Activated CD4-positive, CD25-positive, alpha-beta regulatory T cell (primary cell): ENCODE results near the gene ALOX15B.
"Not testable (repeated sequence)": the region's sequence is repeated elsewhere in the genome, so short reads cannot be mapped to it uniquely, and the experiment has no call there.

Source experiments
- DNase-seq, 4 experiments: peaks; one replicate each; lab custom pipeline; 2025; lab: John Stamatoyannopoulos, UW

ALOX15B gene

GRCh38 chr17:8013731-8014557, 24.9 kb upstream of the ALOX15B start:
- DNase-seq = no peak

- no peak for DNase-seq
Measured at GRCh38 chr17:8014558-8014850, 24.4 kb upstream of the ALOX15B start.

- no peak for DNase-seq
Measured at GRCh38 chr17:8015236-8015956, 23.5 kb upstream of the ALOX15B start.

- DNase-seq = no peak
Measured at GRCh38 chr17:8015957-8016631, 22.8 kb upstream of the ALOX15B start.

GRCh38 chr17:8016632-8017424, 22.0 kb upstream of the ALOX15B start:
- no peak for DNase-seq

- no peak for DNase-seq
Measured at GRCh38 chr17:8018436-8018835, 20.4 kb upstream of the ALOX15B start.

GRCh38 chr17:8019166-8019565, 19.7 kb upstream of the ALOX15B start:
- no peak for DNase-seq

GRCh38 chr17:8019665-8020650, 18.9 kb upstream of the ALOX15B start:
- no peak for DNase-seq

- no peak for DNase-seq
Measured at GRCh38 chr17:8020776-8021564, 17.9 kb upstream of the ALOX15B start.

GRCh38 chr17:8021565-8022359, 17.1 kb upstream of the ALOX15B start:
- no peak for DNase-seq

- no peak for DNase-seq
Measured at GRCh38 chr17:8022360-8023003, 16.4 kb upstream of the ALOX15B start.

GRCh38 chr17:8024161-8024560, 14.7 kb upstream of the ALOX15B start:
- DNase-seq = not testable (repeated sequence)

GRCh38 chr17:8025176-8025911, 13.5 kb upstream of the ALOX15B start:
- no peak for DNase-seq

- DNase-seq = no peak
Measured at GRCh38 chr17:8029121-8029520, 9.7 kb upstream of the ALOX15B start.

GRCh38 chr17:8031261-8031661, 7.6 kb upstream of the ALOX15B start:
- no peak for DNase-seq

GRCh38 chr17:8031950-8032349, 6.9 kb upstream of the ALOX15B start:
- DNase-seq = no peak

GRCh38 chr17:8032442-8032841, 6.4 kb upstream of the ALOX15B start:
- DNase-seq = no peak

- DNase-seq = no peak
Measured at GRCh38 chr17:8039611-8040168, 831 bp downstream of the ALOX15B start.
